SK-N-SH treated with all-trans-retinoic acid at 6 μM for 48 hours (cell line): Measurements from ENCODE around the gene SCD5.

ENCODE experiments used
- ATAC-seq: fragments of 200-7000 bp; cut with Tn5 transposase; 3 replicates; pipeline ENCODE4 v1.9.1; 2020; ENCODE audit warnings: mild to moderate bottlenecking, moderate library complexity
- ARNTL ChIP-seq: fragments of 450-650 bp; formaldehyde crosslinking; IDR thresholded peaks from 2 replicates; pipeline ENCODE4 v1.5.0; 2020; ENCODE audit warnings: low read depth, mild to moderate bottlenecking, moderate library complexity, borderline replicate concordance
- BACH2 ChIP-seq: fragments of 250-450 bp; sonication (Bioruptor Pico); IDR thresholded peaks from 2 replicates; pipeline ENCODE4 v1.9.0; 2021; ENCODE audit warnings: mild to moderate bottlenecking, borderline replicate concordance
- CREB5 ChIP-seq: fragments of 250-450 bp; sonication (Bioruptor Pico); IDR thresholded peaks from 2 replicates; pipeline ENCODE4 v1.5.1; 2020; ENCODE audit warnings: low read depth, mild to moderate bottlenecking, moderate library complexity
- CSDC2 ChIP-seq: fragments of 250-450 bp; sonication (Bioruptor Pico); IDR thresholded peaks from 2 replicates; pipeline ENCODE4 v1.5.0; 2020; ENCODE audit warnings: mild to moderate bottlenecking, moderate library complexity
- CSRNP3 ChIP-seq: fragments of 250-450 bp; sonication (Bioruptor Pico); IDR thresholded peaks from 2 replicates; pipeline ENCODE4 v1.5.1; 2021; ENCODE audit warnings: mild to moderate bottlenecking, moderate library complexity
- ESRRG ChIP-seq: fragments of 250-450 bp; sonication (Bioruptor Pico); IDR thresholded peaks from 2 replicates; pipeline ENCODE4 v1.6.1; 2021; ENCODE audit warnings: mild to moderate bottlenecking
- GLIS3 ChIP-seq: fragments of 250-450 bp; sonication (Bioruptor Pico); IDR thresholded peaks from 2 replicates; pipeline ENCODE4 v1.5.0; 2020; ENCODE audit warnings: mild to moderate bottlenecking, moderate library complexity
- ISL1 ChIP-seq: fragments of 250-450 bp; sonication (Bioruptor Pico); IDR thresholded peaks from 2 replicates; pipeline ENCODE4 v2.1.2; 2022; ENCODE audit warnings: mild to moderate bottlenecking, moderate library complexity
- OSR1 ChIP-seq: fragments of 250-450 bp; sonication (Bioruptor Pico); IDR thresholded peaks from 2 replicates; pipeline ENCODE4 v1.8.0; 2022; ENCODE audit warnings: moderate library complexity, mild to moderate bottlenecking, inconsistent platforms
- PPARA ChIP-seq: fragments of 250-450 bp; sonication (Bioruptor Pico); IDR thresholded peaks from 2 replicates; pipeline ENCODE4 v1.5.0; 2020; ENCODE audit warnings: mild to moderate bottlenecking, borderline replicate concordance
- RARB ChIP-seq: fragments of 250-450 bp; sonication (Bioruptor Pico); IDR thresholded peaks from 2 replicates; pipeline ENCODE4 v1.8.0; 2021; ENCODE audit warnings: mild to moderate bottlenecking, moderate library complexity
- SNAI2 ChIP-seq: fragments of 250-450 bp; sonication (Bioruptor Pico); IDR thresholded peaks from 2 replicates; pipeline ENCODE4 v1.5.0; 2020; ENCODE audit warnings: mild to moderate bottlenecking, moderate library complexity
- TCF4 ChIP-seq: fragments of 250-450 bp; sonication (Bioruptor Pico); IDR thresholded peaks from 2 replicates; pipeline ENCODE4 v1.8.0; 2021; ENCODE audit warnings: mild to moderate bottlenecking, moderate library complexity, borderline replicate concordance
- TOX ChIP-seq: fragments of 250-450 bp; sonication (Bioruptor Pico); IDR thresholded peaks from 2 replicates; pipeline ENCODE4 v1.8.0; 2021; ENCODE audit warnings: mild to moderate bottlenecking, moderate library complexity, borderline replicate concordance
- ZC3H10 ChIP-seq: fragments of 250-450 bp; sonication (Bioruptor Pico); IDR thresholded peaks from 2 replicates; pipeline ENCODE4 v1.5.1; 2021; ENCODE audit warnings: mild to moderate bottlenecking, moderate library complexity
- ZFP3 ChIP-seq: fragments of 250-450 bp; sonication (Bioruptor Pico); IDR thresholded peaks from 2 replicates; pipeline ENCODE4 v1.5.0; 2020; ENCODE audit warnings: mild to moderate bottlenecking, moderate library complexity
- ZFP30 ChIP-seq: fragments of 450-650 bp; formaldehyde crosslinking; IDR thresholded peaks from 2 replicates; pipeline ENCODE4 v1.5.0; 2022; ENCODE audit warnings: mild to moderate bottlenecking, moderate library complexity
- ZNF565 ChIP-seq: fragments of 450-650 bp; formaldehyde crosslinking; conservative IDR thresholded peaks from 2 replicates; pipeline ENCODE4 v1.5.0; 2020; ENCODE audit warnings: low read depth, mild to moderate bottlenecking, moderate library complexity
- ZNF70 ChIP-seq: fragments of 450-650 bp; formaldehyde crosslinking; IDR thresholded peaks from 2 replicates; pipeline ENCODE4 v1.5.0; 2020; ENCODE audit warnings: mild to moderate bottlenecking, moderate library complexity
- ZNF8 ChIP-seq: fragments of 450-650 bp; formaldehyde crosslinking; IDR thresholded peaks from 2 replicates; pipeline ENCODE4 v1.5.0; 2020; ENCODE audit warnings: mild to moderate bottlenecking, moderate library complexity
- TF ChIP-seq, protein P1 (sequence below): fragments of 250-450 bp; sonication (Bioruptor Pico); IDR thresholded peaks from 2 replicates; pipeline ENCODE4 v1.5.0; 2020; ENCODE audit warnings: mild to moderate bottlenecking, moderate library complexity
- TF ChIP-seq, protein P2 (sequence below): fragments of 250-450 bp; sonication (Bioruptor Pico); IDR thresholded peaks from 2 replicates; pipeline ENCODE4 v1.8.0; 2021; ENCODE audit warnings: low read depth, mild to moderate bottlenecking, moderate library complexity, borderline replicate concordance
- TF ChIP-seq, protein P3 (sequence below): fragments of 250-450 bp; sonication (Bioruptor Pico); IDR thresholded peaks from 2 replicates; pipeline ENCODE4 v1.8.0; 2020; ENCODE audit warnings: mild to moderate bottlenecking, moderate library complexity, borderline replicate concordance

SCD5 gene

DNA sequence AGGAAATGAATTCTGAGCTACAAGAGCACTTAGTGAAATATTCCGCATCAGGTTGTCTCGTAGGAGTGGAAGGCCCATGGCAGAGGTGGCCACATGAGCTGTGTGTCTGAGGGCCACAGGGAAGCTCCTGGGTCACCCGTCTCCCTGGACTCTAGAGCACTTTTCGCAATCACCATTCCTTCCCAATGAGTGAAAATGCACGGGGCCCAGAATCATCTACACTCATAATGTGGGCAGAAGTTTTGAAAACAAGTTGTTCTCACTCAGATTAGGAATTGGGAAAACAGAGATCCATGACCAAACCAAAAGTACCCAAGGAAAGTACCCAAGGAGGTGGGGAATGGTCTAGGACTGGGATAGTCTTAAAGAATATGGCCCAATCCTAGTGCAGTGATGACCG is 94.4 kb downstream of the SCD5 start:
- no peak for TF ChIP-seq BACH2 (CRISPR knock-in tag)
- no peak for TF ChIP-seq SNAI2 (CRISPR knock-in tag)
- TF ChIP-seq ESRRG (CRISPR knock-in tag) = no peak
- TF ChIP-seq ISL1 (CRISPR knock-in tag) = no peak
- TF ChIP-seq CSDC2 (CRISPR knock-in tag) = no peak
- no peak for TF ChIP-seq ZC3H10 (CRISPR knock-in tag)
- no peak for TF ChIP-seq CREB5 (CRISPR knock-in tag)
- TF ChIP-seq, protein P1, sequence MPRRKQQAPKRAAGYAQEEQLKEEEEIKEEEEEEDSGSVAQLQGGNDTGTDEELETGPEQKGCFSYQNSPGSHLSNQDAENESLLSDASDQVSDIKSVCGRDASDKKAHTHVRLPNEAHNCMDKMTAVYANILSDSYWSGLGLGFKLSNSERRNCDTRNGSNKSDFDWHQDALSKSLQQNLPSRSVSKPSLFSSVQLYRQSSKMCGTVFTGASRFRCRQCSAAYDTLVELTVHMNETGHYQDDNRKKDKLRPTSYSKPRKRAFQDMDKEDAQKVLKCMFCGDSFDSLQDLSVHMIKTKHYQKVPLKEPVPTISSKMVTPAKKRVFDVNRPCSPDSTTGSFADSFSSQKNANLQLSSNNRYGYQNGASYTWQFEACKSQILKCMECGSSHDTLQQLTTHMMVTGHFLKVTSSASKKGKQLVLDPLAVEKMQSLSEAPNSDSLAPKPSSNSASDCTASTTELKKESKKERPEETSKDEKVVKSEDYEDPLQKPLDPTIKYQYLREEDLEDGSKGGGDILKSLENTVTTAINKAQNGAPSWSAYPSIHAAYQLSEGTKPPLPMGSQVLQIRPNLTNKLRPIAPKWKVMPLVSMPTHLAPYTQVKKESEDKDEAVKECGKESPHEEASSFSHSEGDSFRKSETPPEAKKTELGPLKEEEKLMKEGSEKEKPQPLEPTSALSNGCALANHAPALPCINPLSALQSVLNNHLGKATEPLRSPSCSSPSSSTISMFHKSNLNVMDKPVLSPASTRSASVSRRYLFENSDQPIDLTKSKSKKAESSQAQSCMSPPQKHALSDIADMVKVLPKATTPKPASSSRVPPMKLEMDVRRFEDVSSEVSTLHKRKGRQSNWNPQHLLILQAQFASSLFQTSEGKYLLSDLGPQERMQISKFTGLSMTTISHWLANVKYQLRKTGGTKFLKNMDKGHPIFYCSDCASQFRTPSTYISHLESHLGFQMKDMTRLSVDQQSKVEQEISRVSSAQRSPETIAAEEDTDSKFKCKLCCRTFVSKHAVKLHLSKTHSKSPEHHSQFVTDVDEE = no peak
- no peak for TF ChIP-seq ZFP30 (CRISPR knock-in tag)
- TF ChIP-seq PPARA (CRISPR knock-in tag) = no peak
- no peak for TF ChIP-seq ZNF70 (CRISPR knock-in tag)
- TF ChIP-seq ZFP3 (CRISPR knock-in tag) = no peak
- TF ChIP-seq, protein P2, sequence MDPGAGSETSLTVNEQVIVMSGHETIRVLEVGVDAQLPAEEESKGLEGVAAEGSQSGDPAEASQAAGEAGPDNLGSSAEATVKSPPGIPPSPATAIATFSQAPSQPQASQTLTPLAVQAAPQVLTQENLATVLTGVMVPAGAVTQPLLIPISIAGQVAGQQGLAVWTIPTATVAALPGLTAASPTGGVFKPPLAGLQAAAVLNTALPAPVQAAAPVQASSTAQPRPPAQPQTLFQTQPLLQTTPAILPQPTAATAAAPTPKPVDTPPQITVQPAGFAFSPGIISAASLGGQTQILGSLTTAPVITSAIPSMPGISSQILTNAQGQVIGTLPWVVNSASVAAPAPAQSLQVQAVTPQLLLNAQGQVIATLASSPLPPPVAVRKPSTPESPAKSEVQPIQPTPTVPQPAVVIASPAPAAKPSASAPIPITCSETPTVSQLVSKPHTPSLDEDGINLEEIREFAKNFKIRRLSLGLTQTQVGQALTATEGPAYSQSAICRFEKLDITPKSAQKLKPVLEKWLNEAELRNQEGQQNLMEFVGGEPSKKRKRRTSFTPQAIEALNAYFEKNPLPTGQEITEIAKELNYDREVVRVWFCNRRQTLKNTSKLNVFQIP (CRISPR knock-in tag) = no peak
- TF ChIP-seq ZNF8 (CRISPR knock-in tag) = no peak
- TF ChIP-seq TOX (CRISPR knock-in tag) = no peak
- no peak for TF ChIP-seq CSRNP3
- TF ChIP-seq ARNTL (CRISPR knock-in tag) = no peak
- TF ChIP-seq GLIS3 (CRISPR knock-in tag) = no peak
- no peak for TF ChIP-seq OSR1 (CRISPR knock-in tag)
- no peak for ATAC-seq

GRCh38 chr4:82698412-82698811 is 100.2 kb downstream of the SCD5 start:
- no peak for ATAC-seq
- TF ChIP-seq ZNF8 (CRISPR knock-in tag) (no peak), CSDC2 (CRISPR knock-in tag) (no peak), SNAI2 (CRISPR knock-in tag) (no peak), OSR1 (CRISPR knock-in tag) (no peak), ARNTL (CRISPR knock-in tag) (no peak), ESRRG (CRISPR knock-in tag) (no peak), PPARA (CRISPR knock-in tag) (no peak), ZNF70 (CRISPR knock-in tag) (no peak), GLIS3 (CRISPR knock-in tag) (no peak), BACH2 (CRISPR knock-in tag) (no peak), TCF4 (CRISPR knock-in tag) (no peak), ZFP3 (CRISPR knock-in tag) (no peak), CREB5 (CRISPR knock-in tag) (no peak), ISL1 (CRISPR knock-in tag) (no peak), CSRNP3 (no peak), ZNF565 (no peak), RARB (no peak), ZFP30 (CRISPR knock-in tag) (no peak)
- TF ChIP-seq, protein P2 (CRISPR knock-in tag) = no peak
- TF ChIP-seq, protein P3, sequence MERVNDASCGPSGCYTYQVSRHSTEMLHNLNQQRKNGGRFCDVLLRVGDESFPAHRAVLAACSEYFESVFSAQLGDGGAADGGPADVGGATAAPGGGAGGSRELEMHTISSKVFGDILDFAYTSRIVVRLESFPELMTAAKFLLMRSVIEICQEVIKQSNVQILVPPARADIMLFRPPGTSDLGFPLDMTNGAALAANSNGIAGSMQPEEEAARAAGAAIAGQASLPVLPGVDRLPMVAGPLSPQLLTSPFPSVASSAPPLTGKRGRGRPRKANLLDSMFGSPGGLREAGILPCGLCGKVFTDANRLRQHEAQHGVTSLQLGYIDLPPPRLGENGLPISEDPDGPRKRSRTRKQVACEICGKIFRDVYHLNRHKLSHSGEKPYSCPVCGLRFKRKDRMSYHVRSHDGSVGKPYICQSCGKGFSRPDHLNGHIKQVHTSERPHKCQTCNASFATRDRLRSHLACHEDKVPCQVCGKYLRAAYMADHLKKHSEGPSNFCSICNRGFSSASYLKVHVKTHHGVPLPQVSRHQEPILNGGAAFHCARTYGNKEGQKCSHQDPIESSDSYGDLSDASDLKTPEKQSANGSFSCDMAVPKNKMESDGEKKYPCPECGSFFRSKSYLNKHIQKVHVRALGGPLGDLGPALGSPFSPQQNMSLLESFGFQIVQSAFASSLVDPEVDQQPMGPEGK (CRISPR knock-in tag) = no peak
